ENCODE measurements around the gene BTBD8.

DNA sequence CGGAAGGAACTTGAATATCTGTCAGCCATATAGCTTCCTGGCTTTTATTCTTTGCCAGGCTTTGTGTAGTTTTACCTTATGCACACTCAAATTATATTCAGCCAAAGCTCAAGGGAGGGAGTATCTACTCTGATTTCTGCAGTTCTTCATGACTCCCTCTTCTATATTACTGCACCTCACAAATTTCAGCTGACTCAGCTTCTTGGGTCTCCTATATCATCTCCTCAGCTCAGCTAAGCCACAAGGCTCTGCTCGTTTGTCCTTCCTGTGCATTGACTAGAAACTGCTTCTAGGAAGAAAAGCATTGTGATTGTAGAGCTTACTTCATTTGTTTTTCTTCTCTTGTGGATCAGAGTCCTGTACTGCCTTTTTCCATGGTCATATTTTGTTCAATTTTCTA is 37.4 kb downstream of the BTBD8 start:
- TF ChIP-seq, protein P1, sequence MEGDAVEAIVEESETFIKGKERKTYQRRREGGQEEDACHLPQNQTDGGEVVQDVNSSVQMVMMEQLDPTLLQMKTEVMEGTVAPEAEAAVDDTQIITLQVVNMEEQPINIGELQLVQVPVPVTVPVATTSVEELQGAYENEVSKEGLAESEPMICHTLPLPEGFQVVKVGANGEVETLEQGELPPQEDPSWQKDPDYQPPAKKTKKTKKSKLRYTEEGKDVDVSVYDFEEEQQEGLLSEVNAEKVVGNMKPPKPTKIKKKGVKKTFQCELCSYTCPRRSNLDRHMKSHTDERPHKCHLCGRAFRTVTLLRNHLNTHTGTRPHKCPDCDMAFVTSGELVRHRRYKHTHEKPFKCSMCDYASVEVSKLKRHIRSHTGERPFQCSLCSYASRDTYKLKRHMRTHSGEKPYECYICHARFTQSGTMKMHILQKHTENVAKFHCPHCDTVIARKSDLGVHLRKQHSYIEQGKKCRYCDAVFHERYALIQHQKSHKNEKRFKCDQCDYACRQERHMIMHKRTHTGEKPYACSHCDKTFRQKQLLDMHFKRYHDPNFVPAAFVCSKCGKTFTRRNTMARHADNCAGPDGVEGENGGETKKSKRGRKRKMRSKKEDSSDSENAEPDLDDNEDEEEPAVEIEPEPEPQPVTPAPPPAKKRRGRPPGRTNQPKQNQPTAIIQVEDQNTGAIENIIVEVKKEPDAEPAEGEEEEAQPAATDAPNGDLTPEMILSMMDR (IDR thresholded peaks at IDR 0.05 in 4 of 5, conservative IDR thresholded peaks at IDR 0.05 in 1 of 5): no peak
- TF ChIP-seq POLR2A (IDR thresholded peaks at IDR 0.05): no peak

All from gastrocnemius medialis (tissue), 4 donors.